Right lung (tissue), 5 donors: Measurements from ENCODE around the gene FAM136A. TPM values are rescaled to one million over a fixed set of nuclear protein-coding genes. Genes with fewer than 3 reads are reported as not detected.

ENCODE experiments used
- polyA plus RNA-seq, 5 donors: library from polyadenylated mRNA; unstranded; fragments of 120-200 nt; gene quantifications; one replicate each; pipeline versions ENCODE4 v1.2.1 to v1.2.3, GENCODE V29; 2013; ENCODE audit warnings: inconsistent platforms in 1 of 5, low replicate concordance in 1 of 5; ENCODE audit not compliant: insufficient read length in 5 of 5, insufficient read depth in 1 of 5

The FAM136A gene
- polyA plus RNA-seq, 5 donors, result 47.5 to 57.0 (median 55.8) TPM

Other genes with a start within 250 kb of the FAM136A start
- gene PCBP1, start 214.6 kb downstream of the FAM136A start, polyA plus RNA-seq, result 100 to 1,000 TPM; 160 to 295 (median 193) TPM
- gene C2orf42, start 111.0 kb downstream of the FAM136A start, polyA plus RNA-seq, result 10 to 100 TPM; 14.0 to 16.7 (median 14.8) TPM
- 100 to 1,000 TPM; 343 to 674 (median 619) TPM for gene TIA1, start 53.4 kb downstream of the FAM136A start, polyA plus RNA-seq
- 10 to 100 TPM; 49.6 to 74.4 (median 66.7) TPM for gene PCYOX1, start 43.9 kb downstream of the FAM136A start, polyA plus RNA-seq
- 100 to 1,000 TPM; 101 to 138 (median 133) TPM for gene SNRPG, start 8.3 kb downstream of the FAM136A start, polyA plus RNA-seq